Trophoblast cell (in vitro differentiated cells and primary cell): Measurements from ENCODE around the gene RAB30.

Source experiments
- DNase-seq, 2 donors: peaks; one replicate each; pipeline ENCODE4 v3.0.0-alpha.2; 2016
- H2AFZ ChIP-seq: 2 replicates; pipeline ENCODE4 v1.6.1; 2013; ENCODE audit warnings: low read length, moderate library complexity, mild to moderate bottlenecking; ENCODE audit not compliant: insufficient read depth, poor library complexity
- H2AK5ac ChIP-seq: 2 replicates; pipeline ENCODE4 v1.6.1; 2013; ENCODE audit warnings: mild to moderate bottlenecking, low read length
- H2BK120ac ChIP-seq: 2 replicates; pipeline ENCODE4 v1.6.1; 2013; ENCODE audit warnings: low read length, mild to moderate bottlenecking, moderate library complexity; ENCODE audit not compliant: insufficient read depth, poor library complexity
- H2BK12ac ChIP-seq: 2 replicates; pipeline ENCODE4 v1.6.1; 2013; ENCODE audit warnings: mild to moderate bottlenecking, low read length, moderate library complexity
- H2BK5ac ChIP-seq: 2 replicates; pipeline ENCODE4 v1.6.1; 2013; ENCODE audit warnings: low read length, low read depth, moderate library complexity, mild to moderate bottlenecking; ENCODE audit not compliant: poor library complexity
- H3K14ac ChIP-seq: 2 replicates; pipeline ENCODE4 v1.6.1; 2013; ENCODE audit warnings: mild to moderate bottlenecking, low read length
- H3K18ac ChIP-seq: 2 replicates; pipeline ENCODE4 v1.6.1; 2013; ENCODE audit warnings: mild to moderate bottlenecking, low read length
- H3K23ac ChIP-seq: 2 replicates; pipeline ENCODE4 v1.6.1; 2013; ENCODE audit warnings: low read length
- H3K27ac ChIP-seq: 2 replicates; pipeline ENCODE4 v1.5.1; 2013; ENCODE audit warnings: low read depth, mild to moderate bottlenecking, inconsistent platforms, low read length, moderate library complexity
- H3K27me3 ChIP-seq: 2 replicates; pipeline ENCODE4 v1.6.1; 2013; ENCODE audit warnings: inconsistent platforms, mild to moderate bottlenecking, low read length, moderate library complexity; ENCODE audit not compliant: insufficient read depth
- H3K36me3 ChIP-seq, 2 experiments: 1 replicate in 1 of 2; 2 replicates in 1 of 2; pipeline ENCODE4 v1.6.1; 2013; ENCODE audit warnings: low read length in 2 of 2, mild to moderate bottlenecking in 2 of 2, moderate library complexity in 1 of 2; ENCODE audit not compliant: insufficient read depth in 2 of 2, control insufficient read depth in 1 of 2
- H3K4ac ChIP-seq: 2 replicates; pipeline ENCODE4 v1.6.1; 2013; ENCODE audit warnings: low read depth, mild to moderate bottlenecking, low read length, moderate library complexity
- H3K4me1 ChIP-seq, 2 experiments: 1 replicate in 1 of 2; 2 replicates in 1 of 2; pipeline ENCODE4 v1.6.1; 2013; ENCODE audit warnings: low read length in 2 of 2, mild to moderate bottlenecking in 2 of 2, moderate library complexity in 1 of 2; ENCODE audit not compliant: insufficient read depth in 2 of 2, control insufficient read depth in 1 of 2
- H3K4me2 ChIP-seq: 2 replicates; pipeline ENCODE4 v1.6.1; 2013; ENCODE audit warnings: inconsistent platforms, mild to moderate bottlenecking, low read length, moderate library complexity
- H3K4me3 ChIP-seq: 2 replicates; pipeline ENCODE4 v1.5.1; 2013; ENCODE audit warnings: mild to moderate bottlenecking, low read depth, low read length, inconsistent platforms
- H3K79me1 ChIP-seq: one replicate; pipeline ENCODE4 v1.6.1; 2013; ENCODE audit warnings: low read length
- H3K79me2 ChIP-seq: 2 replicates; pipeline ENCODE4 v1.6.1; 2013; ENCODE audit warnings: low read length, mild to moderate bottlenecking; ENCODE audit not compliant: control insufficient read depth, insufficient read depth, poor library complexity
- H3K9ac ChIP-seq: 2 replicates; pipeline ENCODE4 v1.6.1; 2013; ENCODE audit warnings: mild to moderate bottlenecking, low read length
- H3K9me3 ChIP-seq: 2 replicates; pipeline ENCODE4 v1.6.1; 2013; ENCODE audit warnings: low read depth, mild to moderate bottlenecking, control low read depth, inconsistent platforms, low read length; ENCODE audit not compliant: insufficient read depth
- H4K12ac ChIP-seq: 2 replicates; pipeline ENCODE4 v1.6.1; 2013; ENCODE audit warnings: low read depth, mild to moderate bottlenecking, low read length, moderate library complexity
- H4K8ac ChIP-seq: 2 replicates; pipeline ENCODE4 v1.6.1; 2013; ENCODE audit warnings: low read depth, mild to moderate bottlenecking, low read length, moderate library complexity
- H4K91ac ChIP-seq: one replicate; pipeline ENCODE4 v1.6.1; 2013; ENCODE audit warnings: low read depth, mild to moderate bottlenecking, low read length, moderate library complexity
- WGBS: extraction: QIAGEN DNeasy Blood & Tissue Kit; methylation state at CpG from one replicate; pipeline ENCODE4 v1.1.7; 2013; ENCODE audit warnings: missing lambda C conversion rate; ENCODE audit not compliant: insufficient read length, insufficient coverage; ENCODE audit errors: extremely low coverage; 5-methylcytosine and 5-hydroxymethylcytosine counted together

The RAB30 gene

DNA sequence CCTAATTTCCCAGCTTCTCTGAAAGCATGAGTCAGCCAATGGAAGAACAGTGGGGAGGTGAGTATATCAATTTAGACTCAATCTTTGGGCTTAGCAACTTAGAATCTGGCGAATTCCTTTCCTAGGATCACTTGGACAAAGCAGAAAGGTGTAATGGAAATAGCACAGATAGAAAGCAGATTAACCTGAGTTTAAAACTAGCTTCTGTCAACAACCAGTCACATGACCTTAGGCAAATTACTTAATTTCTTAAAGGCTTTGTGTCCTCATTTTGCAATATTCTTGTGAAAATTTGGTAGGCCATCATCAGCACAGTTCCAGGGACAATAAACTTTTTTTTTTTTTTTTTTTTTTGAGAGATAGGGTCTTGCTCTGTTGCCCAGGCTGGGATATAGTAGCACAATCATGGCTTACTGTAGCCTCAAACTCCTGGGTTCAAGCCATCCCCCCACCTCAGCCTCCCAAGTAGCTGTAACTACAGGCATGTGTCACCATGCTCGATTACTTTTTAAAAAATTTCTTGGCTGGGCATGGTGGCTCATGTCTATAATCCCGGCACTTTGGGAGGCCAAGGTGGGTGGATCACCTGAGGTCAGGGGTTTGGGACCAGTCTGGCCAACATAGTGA lies 44.4 kb upstream of the RAB30 start:
- Histone ChIP-seq H3K4me3 (no peak overlapping the region), H3K4me2 (no peak overlapping the region), H3K27me3 (no peaks in the 10 kb centered on the region), H3K9ac (no peak overlapping the region), H3K36me3 (no peaks in the 10 kb centered on the region), H3K27ac (no peak overlapping the region), H3K23ac (no peak overlapping the region), H3K79me1 (no peaks in the 10 kb centered on the region), H2BK12ac (peak overlapping the region; percentile 31), H3K4me1 (no peaks in the 10 kb centered on the region), H3K79me2 (no peaks in the 10 kb centered on the region), H2AFZ (no peak overlapping the region), H3K14ac (no peak overlapping the region), H2BK5ac (no peak overlapping the region), H3K9me3 (no peaks in the 10 kb centered on the region), H2AK5ac (no peak overlapping the region), H4K91ac (peak overlapping the region; percentile 14), H3K18ac (no peak overlapping the region), H2BK120ac (no peak overlapping the region), H4K12ac (no peak overlapping the region), H4K8ac (no peak overlapping the region), H3K4ac (no peak overlapping the region)
- WGBS: no CpG with 5 or more reads among the region's 3 CpGs
- DNase-seq: no peak

DNA sequence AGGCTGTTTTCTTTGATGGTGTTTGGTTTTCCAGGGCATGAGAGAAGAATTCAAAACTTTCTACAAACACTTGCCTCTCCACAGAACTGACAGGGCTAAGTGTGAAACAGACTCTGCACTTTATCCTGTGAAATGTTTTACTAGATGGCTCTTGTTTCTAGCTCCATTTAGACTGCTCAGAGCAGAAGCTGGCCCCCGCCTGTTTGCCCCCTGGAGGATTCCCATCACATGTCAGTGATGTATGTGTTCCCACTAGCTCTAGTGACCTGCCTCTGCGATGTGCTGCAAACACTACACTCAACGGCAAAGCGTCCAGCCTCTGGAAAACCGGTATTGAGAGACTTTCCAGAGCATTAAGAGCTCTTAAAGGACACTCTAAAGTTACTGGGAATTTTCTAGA lies 43.9 kb upstream of the RAB30 start:
- H3K79me2 ChIP-seq: no peaks in the 10 kb centered on the region
- H2BK120ac ChIP-seq: no peak overlapping the region
- H3K79me1 ChIP-seq: no peaks in the 10 kb centered on the region
- no peak overlapping the region for H2AK5ac ChIP-seq
- no peaks in the 10 kb centered on the region for H3K27me3 ChIP-seq
- H3K36me3 ChIP-seq: no peaks in the 10 kb centered on the region
- H2AFZ ChIP-seq: no peak overlapping the region
- H3K18ac ChIP-seq: no peak overlapping the region
- no peak overlapping the region for H3K4me3 ChIP-seq
- H4K12ac ChIP-seq: no peak overlapping the region
- no peak overlapping the region for H2BK5ac ChIP-seq
- no peak overlapping the region for H3K9ac ChIP-seq
- H3K27ac ChIP-seq: no peak overlapping the region
- H4K91ac ChIP-seq: no peak overlapping the region
- no peak overlapping the region for H3K23ac ChIP-seq
- no peak overlapping the region for H2BK12ac ChIP-seq
- H3K4me2 ChIP-seq: no peak overlapping the region
- no peak overlapping the region for H3K4ac ChIP-seq
- DNase-seq: no peak
- no peaks in the 10 kb centered on the region for H3K4me1 ChIP-seq
- H3K14ac ChIP-seq: no peak overlapping the region
- no peaks in the 10 kb centered on the region for H3K9me3 ChIP-seq
- WGBS: no CpG with 5 or more reads among the region's 5 CpGs
- no peak overlapping the region for H4K8ac ChIP-seq

DNA sequence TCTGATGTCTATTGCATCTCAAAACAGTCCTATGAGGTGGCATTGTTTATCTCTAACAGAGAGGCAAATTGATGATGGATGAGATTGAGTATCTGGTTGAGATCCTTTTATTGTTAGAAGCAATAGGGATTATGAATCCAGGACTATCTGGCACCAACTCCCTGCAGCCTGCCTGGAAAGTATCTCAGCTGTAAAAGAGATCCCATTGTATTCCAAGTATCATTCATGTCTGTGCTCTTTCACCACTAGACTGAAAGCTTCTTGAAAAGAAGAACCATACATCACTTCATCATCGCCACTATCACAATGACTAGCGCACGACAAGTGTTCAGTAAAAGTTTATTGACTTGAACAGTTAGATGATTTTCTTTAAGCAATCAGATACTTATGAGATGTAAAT lies 43.3 kb upstream of the RAB30 start:
- no peak overlapping the region for H2BK12ac ChIP-seq

DNA sequence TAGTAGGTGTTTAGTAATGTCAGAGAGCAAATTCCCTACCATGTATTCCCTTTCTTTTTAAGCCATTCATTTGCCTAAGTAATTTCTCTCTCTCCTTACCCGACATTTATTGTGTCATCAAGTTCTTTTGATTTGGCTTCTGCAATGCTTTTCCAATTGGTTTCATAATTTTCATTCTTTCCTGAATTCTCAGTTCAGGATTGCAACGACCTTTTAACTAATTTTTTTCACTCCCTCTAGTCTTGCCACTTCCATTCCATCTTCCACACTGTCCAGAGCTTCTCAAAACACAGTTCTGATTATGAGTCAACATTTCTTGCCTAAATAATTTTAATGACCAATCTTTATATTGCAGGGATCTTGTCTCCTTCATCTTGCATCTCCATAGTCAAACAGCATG lies 41.2 kb upstream of the RAB30 start:
- H2BK120ac ChIP-seq: no peak overlapping the region
- H2BK5ac ChIP-seq: no peak overlapping the region
- no peak overlapping the region for H4K12ac ChIP-seq
- no peaks in the 10 kb centered on the region for H3K36me3 ChIP-seq
- no peaks in the 10 kb centered on the region for H3K27me3 ChIP-seq
- H3K79me2 ChIP-seq: no peaks in the 10 kb centered on the region
- H3K27ac ChIP-seq: no peak overlapping the region
- H2BK12ac ChIP-seq: no peak overlapping the region
- H3K18ac ChIP-seq: no peak overlapping the region
- no peak overlapping the region for H2AK5ac ChIP-seq
- H2AFZ ChIP-seq: no peak overlapping the region
- H3K4me2 ChIP-seq: no peak overlapping the region
- no peaks in the 10 kb centered on the region for H3K4me1 ChIP-seq
- no peak overlapping the region for H3K9ac ChIP-seq
- no peak overlapping the region for H4K91ac ChIP-seq
- no peak overlapping the region for H3K23ac ChIP-seq
- no peaks in the 10 kb centered on the region for H3K9me3 ChIP-seq
- H3K14ac ChIP-seq: no peak overlapping the region
- WGBS: no CpG with 5 or more reads among the region's 2 CpGs
- no peaks in the 10 kb centered on the region for H3K79me1 ChIP-seq
- no peak overlapping the region for H4K8ac ChIP-seq
- DNase-seq: no peak
- no peak overlapping the region for H3K4ac ChIP-seq
- H3K4me3 ChIP-seq: no peak overlapping the region

More for the DNA sequence above, 43.3 kb upstream of the RAB30 start:
- Histone ChIP-seq H2BK120ac (no peak overlapping the region), H3K79me1 (no peaks in the 10 kb centered on the region), H3K4me3 (no peak overlapping the region), H3K36me3 (no peaks in the 10 kb centered on the region), H2BK5ac (no peak overlapping the region), H3K9me3 (no peaks in the 10 kb centered on the region), H3K27me3 (no peaks in the 10 kb centered on the region), H3K4me2 (no peak overlapping the region), H4K91ac (no peak overlapping the region), H3K27ac (no peak overlapping the region), H3K79me2 (no peaks in the 10 kb centered on the region), H3K23ac (no peak overlapping the region), H3K14ac (no peak overlapping the region), H2AK5ac (no peak overlapping the region), H2AFZ (no peak overlapping the region), H3K4me1 (no peaks in the 10 kb centered on the region), H3K4ac (no peak overlapping the region), H4K12ac (no peak overlapping the region), H3K9ac (no peak overlapping the region), H3K18ac (no peak overlapping the region), H4K8ac (no peak overlapping the region)
- WGBS: no CpG with 5 or more reads among the region's 3 CpGs
- DNase-seq: no peak
